Measurements from ENCODE around the gene PRKAB1. TPM values are rescaled to one million over a fixed set of nuclear protein-coding genes. Genes with fewer than 3 reads are reported as not detected.

PRKAB1 gene
- total RNA-seq, 1 donor from 2014 or later = 30.5 TPM

DNA sequence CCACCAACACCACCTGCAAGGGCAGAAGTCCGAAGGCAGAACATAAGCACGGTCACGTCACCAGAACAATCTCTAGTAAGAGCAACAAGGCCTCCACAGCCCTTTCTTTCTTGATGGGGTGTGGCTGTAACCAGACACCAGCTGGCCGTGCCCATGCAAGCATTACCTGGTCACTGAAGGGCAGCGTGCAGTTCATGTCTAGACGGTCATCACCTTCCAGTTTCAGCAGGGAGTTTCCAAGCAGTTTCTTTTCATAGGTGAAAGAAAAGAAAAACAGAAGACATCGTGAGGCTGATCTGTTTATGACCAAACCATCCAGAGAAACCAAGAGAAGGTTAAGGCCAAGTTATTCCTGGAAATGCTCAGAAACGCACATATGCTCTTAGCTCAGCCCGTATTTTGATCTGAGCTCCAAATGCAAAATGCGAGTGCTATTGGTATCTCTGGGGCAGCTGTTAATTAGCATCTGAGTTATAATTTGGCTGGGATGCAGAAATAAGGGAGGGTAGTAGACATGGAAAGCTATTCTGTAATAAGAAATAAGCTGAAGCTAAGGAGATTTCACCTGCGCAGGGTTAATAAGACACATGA is 42.5 kb downstream of the PRKAB1 start:
- H3K9me3 Mint-ChIP-seq = peaks cover 8% of the 10 kb centered on the region
- no peaks in the 10 kb centered on the region for H3K4me1 Mint-ChIP-seq
- H3K27ac Mint-ChIP-seq = no peak overlapping the region
- TF ChIP-seq, protein P1, sequence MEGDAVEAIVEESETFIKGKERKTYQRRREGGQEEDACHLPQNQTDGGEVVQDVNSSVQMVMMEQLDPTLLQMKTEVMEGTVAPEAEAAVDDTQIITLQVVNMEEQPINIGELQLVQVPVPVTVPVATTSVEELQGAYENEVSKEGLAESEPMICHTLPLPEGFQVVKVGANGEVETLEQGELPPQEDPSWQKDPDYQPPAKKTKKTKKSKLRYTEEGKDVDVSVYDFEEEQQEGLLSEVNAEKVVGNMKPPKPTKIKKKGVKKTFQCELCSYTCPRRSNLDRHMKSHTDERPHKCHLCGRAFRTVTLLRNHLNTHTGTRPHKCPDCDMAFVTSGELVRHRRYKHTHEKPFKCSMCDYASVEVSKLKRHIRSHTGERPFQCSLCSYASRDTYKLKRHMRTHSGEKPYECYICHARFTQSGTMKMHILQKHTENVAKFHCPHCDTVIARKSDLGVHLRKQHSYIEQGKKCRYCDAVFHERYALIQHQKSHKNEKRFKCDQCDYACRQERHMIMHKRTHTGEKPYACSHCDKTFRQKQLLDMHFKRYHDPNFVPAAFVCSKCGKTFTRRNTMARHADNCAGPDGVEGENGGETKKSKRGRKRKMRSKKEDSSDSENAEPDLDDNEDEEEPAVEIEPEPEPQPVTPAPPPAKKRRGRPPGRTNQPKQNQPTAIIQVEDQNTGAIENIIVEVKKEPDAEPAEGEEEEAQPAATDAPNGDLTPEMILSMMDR (IDR thresholded peaks at IDR 0.05; ENCODE audit: unreplicated experiment) = no peak
- no peak overlapping the region for H3K4me3 Mint-ChIP-seq
- DNase-seq (ENCODE audit: low spot score in 2 of 2, unreplicated experiment in 2 of 2) = no peak
- H3K36me3 Mint-ChIP-seq = peaks cover 44% of the 10 kb centered on the region
- H3K27me3 Mint-ChIP-seq (ENCODE audit: low read depth) = no peaks in the 10 kb centered on the region

DNA sequence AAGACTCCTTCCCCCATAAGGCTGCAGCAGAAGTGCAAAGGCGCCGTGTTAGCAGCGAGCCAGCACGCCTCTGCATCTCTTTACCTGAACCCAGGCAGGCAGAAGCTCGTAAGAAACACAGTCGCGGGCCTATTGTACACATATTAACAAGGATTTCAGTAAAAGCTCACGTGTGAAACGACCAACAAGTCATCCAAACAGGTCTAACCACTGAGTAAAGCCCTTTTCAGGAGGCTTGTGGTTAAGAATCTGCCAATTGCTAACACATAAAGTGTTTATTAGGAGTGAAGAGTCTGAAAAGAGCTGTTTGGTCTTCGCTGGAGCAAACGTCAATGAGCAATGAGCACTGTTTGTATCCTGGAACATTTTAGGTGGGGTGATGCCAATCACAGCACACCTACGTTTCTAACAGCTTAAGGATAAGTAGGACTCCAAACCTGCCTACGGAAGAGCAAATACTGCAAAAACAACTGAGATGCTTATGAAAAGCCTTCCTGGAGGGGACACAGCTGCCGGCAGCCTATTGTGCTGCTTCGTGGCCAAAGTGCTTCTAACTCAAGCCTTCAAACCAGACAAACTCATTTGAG is 43.1 kb downstream of the PRKAB1 start:
- no peak overlapping the region for H3K27ac Mint-ChIP-seq
- TF ChIP-seq, protein P1 (IDR thresholded peaks at IDR 0.05; ENCODE audit: unreplicated experiment) = no peak
- no peaks in the 10 kb centered on the region for H3K4me1 Mint-ChIP-seq
- no peak for DNase-seq (ENCODE audit: low spot score in 2 of 2, unreplicated experiment in 2 of 2)
- peaks cover 9% of the 10 kb centered on the region for H3K9me3 Mint-ChIP-seq
- peaks cover 48% of the 10 kb centered on the region for H3K36me3 Mint-ChIP-seq
- H3K4me3 Mint-ChIP-seq = no peak overlapping the region
- no peaks in the 10 kb centered on the region for H3K27me3 Mint-ChIP-seq (ENCODE audit: low read depth)

- H3K4me3 Mint-ChIP-seq = no peak overlapping the region
- TF ChIP-seq, protein P1 (IDR thresholded peaks at IDR 0.05; ENCODE audit: unreplicated experiment) = no peak
- H3K9me3 Mint-ChIP-seq = peaks cover 9% of the 10 kb centered on the region
- DNase-seq (ENCODE audit: low spot score in 2 of 2, unreplicated experiment in 2 of 2) = no peak
- H3K36me3 Mint-ChIP-seq = peaks cover 49% of the 10 kb centered on the region
- H3K27ac Mint-ChIP-seq = no peak overlapping the region
- no peaks in the 10 kb centered on the region for H3K27me3 Mint-ChIP-seq (ENCODE audit: low read depth)
- no peaks in the 10 kb centered on the region for H3K4me1 Mint-ChIP-seq
Measured at GRCh38 chr12:119711693-119712092, 43.8 kb downstream of the PRKAB1 start.

DNA sequence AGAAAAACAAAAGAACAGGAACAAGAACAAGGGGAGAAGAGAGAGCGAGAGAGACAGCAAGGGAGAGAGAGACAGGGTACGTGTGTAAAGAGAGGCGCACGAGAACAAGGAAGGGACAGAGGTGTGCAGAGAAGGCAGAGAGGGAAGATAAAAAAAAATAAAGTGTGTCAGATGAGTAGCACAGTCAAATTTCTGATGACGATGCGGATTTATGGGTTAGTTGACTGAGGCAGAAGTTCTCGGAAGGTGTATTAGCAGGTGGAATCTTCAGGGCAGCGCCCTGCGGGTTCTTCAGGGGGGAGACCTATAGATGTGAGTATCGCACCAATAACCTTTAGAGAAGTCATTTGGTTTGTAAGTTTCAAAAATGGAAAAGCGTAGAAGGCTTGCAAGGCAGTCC is 44.8 kb downstream of the PRKAB1 start:
- Mint-ChIP-seq H3K27me3 (ENCODE audit: low read depth) (no peaks in the 10 kb centered on the region), H3K36me3 (peaks cover 43% of the 10 kb centered on the region)

GRCh38 chr12:119713551-119714031 is 45.7 kb downstream of the PRKAB1 start:
- peaks cover 40% of the 10 kb centered on the region for H3K36me3 Mint-ChIP-seq
- no peak overlapping the region for H3K4me3 Mint-ChIP-seq
- no peaks in the 10 kb centered on the region for H3K4me1 Mint-ChIP-seq
- no peak for DNase-seq (ENCODE audit: low spot score in 2 of 2, unreplicated experiment in 2 of 2)
- H3K27me3 Mint-ChIP-seq (ENCODE audit: low read depth) = no peaks in the 10 kb centered on the region
- peaks cover 9% of the 10 kb centered on the region for H3K9me3 Mint-ChIP-seq
- no peak overlapping the region for H3K27ac Mint-ChIP-seq
- TF ChIP-seq, protein P1 (IDR thresholded peaks at IDR 0.05; ENCODE audit: unreplicated experiment) = no peak

More for the DNA sequence above, 44.8 kb downstream of the PRKAB1 start:
- no peak for DNase-seq (ENCODE audit: low spot score in 2 of 2, unreplicated experiment in 2 of 2)
- no peaks in the 10 kb centered on the region for H3K4me1 Mint-ChIP-seq
- no peak overlapping the region for H3K27ac Mint-ChIP-seq
- no peak overlapping the region for H3K4me3 Mint-ChIP-seq
- H3K9me3 Mint-ChIP-seq = peaks cover 9% of the 10 kb centered on the region
- TF ChIP-seq, protein P1 (IDR thresholded peaks at IDR 0.05; ENCODE audit: unreplicated experiment) = no peak
